Prostate gland (tissue), 2 donors: ENCODE measurements around the gene HCN1.

ENCODE experiments used
- POLR2A ChIP-seq: fragments of 450-650 bp; IDR thresholded peaks from one replicate; pipeline ENCODE4 v1.6.1; 2016; ENCODE audit warnings: antibody characterized with exemption, mild to moderate bottlenecking
- POLR2AphosphoS5 ChIP-seq: sonication (generic); formaldehyde crosslinking; IDR thresholded peaks from one replicate; pipeline ENCODE4 v1.6.1; 2017; ENCODE audit warnings: antibody characterized with exemption
- TF ChIP-seq, protein P1 (sequence below), 4 experiments: fragments of 200-600 bp in 2 of 4; fragments of 450-650 bp in 2 of 4; sonication (generic) in 2 of 4; IDR thresholded peaks; 1 replicate in 3 of 4; 2 replicates in 1 of 4; pipeline ENCODE4 v1.5.1; 2016 to 2019; ENCODE audit warnings: antibody characterized with exemption in 4 of 4, mild to moderate bottlenecking in 2 of 4, moderate library complexity in 2 of 4

DNA sequence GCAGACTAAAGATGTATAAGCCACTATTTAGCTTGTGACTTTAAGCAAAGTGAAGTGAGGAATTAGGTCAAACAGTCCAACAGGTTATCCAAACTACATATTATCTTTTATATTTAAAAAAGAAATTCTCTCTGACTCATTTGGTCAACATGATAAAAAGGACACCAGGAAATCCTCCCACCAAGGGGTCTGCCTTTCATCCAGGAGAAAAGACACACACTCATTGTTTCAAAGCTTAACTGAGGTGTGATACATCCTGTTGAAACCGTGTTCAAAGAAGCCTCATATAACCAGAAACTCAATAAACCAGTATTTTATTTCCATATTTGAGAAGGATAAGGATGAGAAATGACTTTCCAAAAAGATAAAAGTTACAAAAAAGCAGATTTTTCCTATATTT is 417.1 kb downstream of the HCN1 start:
- TF ChIP-seq, protein P1, sequence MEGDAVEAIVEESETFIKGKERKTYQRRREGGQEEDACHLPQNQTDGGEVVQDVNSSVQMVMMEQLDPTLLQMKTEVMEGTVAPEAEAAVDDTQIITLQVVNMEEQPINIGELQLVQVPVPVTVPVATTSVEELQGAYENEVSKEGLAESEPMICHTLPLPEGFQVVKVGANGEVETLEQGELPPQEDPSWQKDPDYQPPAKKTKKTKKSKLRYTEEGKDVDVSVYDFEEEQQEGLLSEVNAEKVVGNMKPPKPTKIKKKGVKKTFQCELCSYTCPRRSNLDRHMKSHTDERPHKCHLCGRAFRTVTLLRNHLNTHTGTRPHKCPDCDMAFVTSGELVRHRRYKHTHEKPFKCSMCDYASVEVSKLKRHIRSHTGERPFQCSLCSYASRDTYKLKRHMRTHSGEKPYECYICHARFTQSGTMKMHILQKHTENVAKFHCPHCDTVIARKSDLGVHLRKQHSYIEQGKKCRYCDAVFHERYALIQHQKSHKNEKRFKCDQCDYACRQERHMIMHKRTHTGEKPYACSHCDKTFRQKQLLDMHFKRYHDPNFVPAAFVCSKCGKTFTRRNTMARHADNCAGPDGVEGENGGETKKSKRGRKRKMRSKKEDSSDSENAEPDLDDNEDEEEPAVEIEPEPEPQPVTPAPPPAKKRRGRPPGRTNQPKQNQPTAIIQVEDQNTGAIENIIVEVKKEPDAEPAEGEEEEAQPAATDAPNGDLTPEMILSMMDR (IDR thresholded peaks at IDR 0.05) = no peak
- TF ChIP-seq POLR2A (no peak), POLR2AphosphoS5 (no peak)
